GM23248 (cell line): ENCODE measurements around the gene HEG1.

ENCODE experiments used
- EZH2 ChIP-seq: fragments of 200-600 bp; sonication (generic); IDR thresholded peaks from 2 replicates; pipeline ENCODE4 v1.6.1; 2018; ENCODE audit warnings: antibody characterized with exemption, mild to moderate bottlenecking; ENCODE audit not compliant: insufficient read depth, poor library complexity, severe bottlenecking
- EZH2phosphoT487 ChIP-seq: fragments of 200-600 bp; sonication (generic); IDR thresholded peaks from 2 replicates; pipeline ENCODE4 v1.6.1; 2018; ENCODE audit warnings: antibody characterized with exemption, moderate library complexity, mild to moderate bottlenecking, low read depth; ENCODE audit not compliant: insufficient read depth

GRCh38 chr3:124999317-124999716, 56.5 kb downstream of the HEG1 start:
- no peak for TF ChIP-seq EZH2
- TF ChIP-seq EZH2phosphoT487 = no peak
